GM13977 (cell line): ENCODE measurements around the gene CDC14A.

Source experiments
- DNase-seq: peaks from one replicate; pipeline ENCODE4 v3.0.0; 2012; ENCODE audit warnings: low spot score
- in situ Hi-C: fragments of 300-500 bp; cut with MboI; formaldehyde crosslinking; loops from one replicate; pipeline ENCODE4 v1.12.0; 2022; ENCODE audit warnings: low sequenced_read_pairs, low pct_unique_long_range_greater_than_20kb, mixed read lengths, inconsistent platforms; ENCODE audit not compliant: unreplicated experiment
- TF ChIP-seq, protein P1 (sequence below): IDR thresholded peaks from 2 replicates; pipeline ENCODE4 v1.5.1; 2012; ENCODE audit warnings: mild to moderate bottlenecking, control low read depth; ENCODE audit not compliant: insufficient read depth; ENCODE audit errors: extremely low read depth, missing control alignments

The CDC14A gene, protein sequence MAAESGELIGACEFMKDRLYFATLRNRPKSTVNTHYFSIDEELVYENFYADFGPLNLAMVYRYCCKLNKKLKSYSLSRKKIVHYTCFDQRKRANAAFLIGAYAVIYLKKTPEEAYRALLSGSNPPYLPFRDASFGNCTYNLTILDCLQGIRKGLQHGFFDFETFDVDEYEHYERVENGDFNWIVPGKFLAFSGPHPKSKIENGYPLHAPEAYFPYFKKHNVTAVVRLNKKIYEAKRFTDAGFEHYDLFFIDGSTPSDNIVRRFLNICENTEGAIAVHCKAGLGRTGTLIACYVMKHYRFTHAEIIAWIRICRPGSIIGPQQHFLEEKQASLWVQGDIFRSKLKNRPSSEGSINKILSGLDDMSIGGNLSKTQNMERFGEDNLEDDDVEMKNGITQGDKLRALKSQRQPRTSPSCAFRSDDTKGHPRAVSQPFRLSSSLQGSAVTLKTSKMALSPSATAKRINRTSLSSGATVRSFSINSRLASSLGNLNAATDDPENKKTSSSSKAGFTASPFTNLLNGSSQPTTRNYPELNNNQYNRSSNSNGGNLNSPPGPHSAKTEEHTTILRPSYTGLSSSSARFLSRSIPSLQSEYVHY

GRCh38 chr1:100352267-100353070, at the start of gene CDC14A:
Gene CDC14A, plus strand, starts transcription at chr1:100352506. Its CDS starts 449 bp downstream, at chr1:100352955.
- in situ Hi-C loops = no loop called here
- TF ChIP-seq, protein P1, sequence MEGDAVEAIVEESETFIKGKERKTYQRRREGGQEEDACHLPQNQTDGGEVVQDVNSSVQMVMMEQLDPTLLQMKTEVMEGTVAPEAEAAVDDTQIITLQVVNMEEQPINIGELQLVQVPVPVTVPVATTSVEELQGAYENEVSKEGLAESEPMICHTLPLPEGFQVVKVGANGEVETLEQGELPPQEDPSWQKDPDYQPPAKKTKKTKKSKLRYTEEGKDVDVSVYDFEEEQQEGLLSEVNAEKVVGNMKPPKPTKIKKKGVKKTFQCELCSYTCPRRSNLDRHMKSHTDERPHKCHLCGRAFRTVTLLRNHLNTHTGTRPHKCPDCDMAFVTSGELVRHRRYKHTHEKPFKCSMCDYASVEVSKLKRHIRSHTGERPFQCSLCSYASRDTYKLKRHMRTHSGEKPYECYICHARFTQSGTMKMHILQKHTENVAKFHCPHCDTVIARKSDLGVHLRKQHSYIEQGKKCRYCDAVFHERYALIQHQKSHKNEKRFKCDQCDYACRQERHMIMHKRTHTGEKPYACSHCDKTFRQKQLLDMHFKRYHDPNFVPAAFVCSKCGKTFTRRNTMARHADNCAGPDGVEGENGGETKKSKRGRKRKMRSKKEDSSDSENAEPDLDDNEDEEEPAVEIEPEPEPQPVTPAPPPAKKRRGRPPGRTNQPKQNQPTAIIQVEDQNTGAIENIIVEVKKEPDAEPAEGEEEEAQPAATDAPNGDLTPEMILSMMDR = no peak

GRCh38 chr1:100302739-100303138, 49.6 kb upstream of the CDC14A start:
- no peak for DNase-seq
- TF ChIP-seq, protein P1 = no peak
- in situ Hi-C loops = no loop called here

More at GRCh38 chr1:100352267-100353070, at the start of gene CDC14A:
- DNase-seq = peak; percentile 93

GRCh38 chr1:100304227-100304626, 48.1 kb upstream of the CDC14A start:
- TF ChIP-seq, protein P1 = no peak
- no peak for DNase-seq
- in situ Hi-C loops = no loop called here

GRCh38 chr1:100304921-100305320, 47.4 kb upstream of the CDC14A start:
- DNase-seq = no peak
- TF ChIP-seq, protein P1 = no peak
- in situ Hi-C loops = no loop called here

- DNase-seq = no peak
Observed at GRCh38 chr1:100305954-100306353, 46.4 kb upstream of the CDC14A start.

More at GRCh38 chr1:100305954-100306353, 46.4 kb upstream of the CDC14A start:
- TF ChIP-seq, protein P1 = no peak
- in situ Hi-C loops = no loop called here
